ENCODE results near the gene CMTM8.
A peak's percentile ranks its signal among the peaks of the same experiment; 100 is the strongest.

CMTM8 gene

DNA sequence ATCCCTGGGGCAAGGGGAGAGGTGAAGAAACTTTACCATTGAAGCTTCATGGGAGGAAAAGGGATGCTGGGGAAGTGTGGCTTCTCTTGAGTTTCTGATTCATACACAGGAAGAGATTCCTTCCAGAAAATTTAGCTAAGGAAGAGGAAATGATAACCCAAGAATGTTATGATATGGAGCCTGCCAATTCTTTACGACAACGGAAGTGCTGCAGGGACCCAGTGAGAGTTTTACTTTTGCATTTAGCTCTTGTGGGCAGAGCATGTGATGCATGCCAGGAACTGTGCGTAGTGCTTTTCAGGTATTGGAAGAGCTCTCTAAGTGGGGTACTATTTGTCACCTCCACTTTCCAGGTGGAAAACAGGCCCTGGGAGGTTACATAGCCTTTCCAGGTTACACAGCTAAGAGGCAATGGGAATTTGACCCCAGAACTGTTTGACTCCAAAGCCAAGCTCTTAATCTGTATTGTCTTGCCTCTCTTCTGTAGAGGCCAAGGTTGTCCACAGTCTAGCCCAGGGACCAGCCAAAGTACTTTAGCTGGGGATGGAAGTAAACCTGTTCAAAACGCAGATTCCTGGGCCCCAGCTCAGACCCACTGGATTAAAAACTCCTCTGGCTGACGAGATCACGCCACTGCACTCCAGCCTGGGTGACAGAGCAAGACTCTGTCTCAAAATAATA lies 176.2 kb downstream of the CMTM8 start:
- peak; percentile 35 for DNase-seq

- peak; percentile 38 for DNase-seq
These were observed 181.3 kb downstream of the CMTM8 start for GRCh38 chr3:32419742-32420125.

All from hematopoietic multipotent progenitor cell treated with erythropoietin and hydrocortisone succinate and interleukin-3 and kit ligand, for 6 days (in vitro differentiated cells).